Measurements from ENCODE around the gene HNF4A. TPM values are rescaled to one million over a fixed set of nuclear protein-coding genes. Genes with fewer than 3 reads are reported as not detected.

Gene HNF4A
- total RNA-seq, 1 experiment from 2014 or later, result 0.15 TPM

GRCh38 chr20:44392088-44392775 is 36.7 kb downstream of the HNF4A start:
- DNase-seq (ENCODE audit: low spot score), result no peak
- peaks cover 7% of the 10 kb centered on the region for H3K4me1 Mint-ChIP-seq
- ChIA-PET POLR2A (no interaction called here), CTCF (interaction anchor here (4.0 to 4.7 kb wide), 2 partner anchors 175 kb away, joined by 12 to 40 read pairs; no protein-coding TSS in a partner anchor)
- no peak overlapping the region for H3K27ac Mint-ChIP-seq
- H3K36me3 Mint-ChIP-seq, result no peaks in the 10 kb centered on the region
- H3K9me3 Mint-ChIP-seq, result no peaks in the 10 kb centered on the region
- H3K4me3 Mint-ChIP-seq, result no peak overlapping the region
- H3K27me3 Mint-ChIP-seq (ENCODE audit: low read depth), result peaks cover 13% of the 10 kb centered on the region
- no peak for ATAC-seq
- TF ChIP-seq FOXP4 (CRISPR knock-in tag; IDR thresholded peaks at IDR 0.05) (no peak), ZNF532 (CRISPR knock-in tag; IDR thresholded peaks at IDR 0.05; ENCODE audit: borderline replicate concordance) (no peak), FOXP1 (CRISPR knock-in tag; IDR thresholded peaks at IDR 0.05; ENCODE audit: borderline replicate concordance) (no peak), ZBTB21 (CRISPR knock-in tag; IDR thresholded peaks at IDR 0.05; ENCODE audit: borderline replicate concordance) (no peak), JAZF1 (CRISPR knock-in tag; IDR thresholded peaks at IDR 0.05) (no peak), USF1 (CRISPR knock-in tag; IDR thresholded peaks at IDR 0.05) (no peak), NFYB (CRISPR knock-in tag; conservative IDR thresholded peaks at IDR 0.05; ENCODE audit: low read depth) (no peak), E2F4 (CRISPR knock-in tag; IDR thresholded peaks at IDR 0.05; ENCODE audit: borderline replicate concordance, low read depth) (no peak), RELA (CRISPR knock-in tag; IDR thresholded peaks at IDR 0.05; ENCODE audit: borderline replicate concordance) (no peak), SOX15 (CRISPR knock-in tag; IDR thresholded peaks at IDR 0.05) (no peak), MYBL2 (CRISPR knock-in tag; IDR thresholded peaks at IDR 0.05) (no peak), TEAD4 (CRISPR knock-in tag; IDR thresholded peaks at IDR 0.05) (no peak), ZNF423 (CRISPR knock-in tag; IDR thresholded peaks at IDR 0.05) (no peak), MXD4 (CRISPR knock-in tag; IDR thresholded peaks at IDR 0.05; ENCODE audit: borderline replicate concordance) (no peak), NFE2L1 (CRISPR knock-in tag; IDR thresholded peaks at IDR 0.05) (no peak), STAT6 (CRISPR knock-in tag; conservative IDR thresholded peaks at IDR 0.05; ENCODE audit: low read depth) (no peak), ZNF219 (CRISPR knock-in tag; IDR thresholded peaks at IDR 0.05; ENCODE audit: borderline replicate concordance) (no peak), GTF2I (CRISPR knock-in tag; conservative IDR thresholded peaks at IDR 0.05) (no peak)
